HEK293 (cell line): ENCODE measurements around the gene BCL2.

Experiments
- CTCF ChIP-seq: fragments of 450-650 bp; formaldehyde crosslinking; IDR thresholded peaks from 2 replicates; pipeline ENCODE4 v1.5.1; 2016; ENCODE audit warnings: missing biosample characterization, missing genetic modification characterization
- ELK4 ChIP-seq: IDR thresholded peaks from 2 replicates; pipeline ENCODE4 v1.6.1; 2011; ENCODE audit warnings: mild to moderate bottlenecking, low read depth, low read length, borderline replicate concordance
- OSR2 ChIP-seq: fragments of 450-650 bp; formaldehyde crosslinking; IDR thresholded peaks from 2 replicates; pipeline ENCODE4 v1.5.1; 2016; ENCODE audit warnings: missing biosample characterization, missing genetic modification characterization
- SP3 ChIP-seq: fragments of 450-650 bp; formaldehyde crosslinking; IDR thresholded peaks from 2 replicates; pipeline ENCODE4 v1.5.1; 2016; ENCODE audit warnings: missing biosample characterization, missing genetic modification characterization
- ZBTB7A ChIP-seq: fragments of 450-650 bp; formaldehyde crosslinking; IDR thresholded peaks from 2 replicates; pipeline ENCODE4 v1.5.1; 2016; ENCODE audit warnings: low read depth, missing biosample characterization, missing genetic modification characterization
- ZNF221 ChIP-seq: fragments of 450-650 bp; formaldehyde crosslinking; IDR thresholded peaks from 2 replicates; pipeline ENCODE4 v1.5.1; 2017; ENCODE audit warnings: missing biosample characterization, missing genetic modification characterization, borderline replicate concordance
- ZNF274 ChIP-seq, 2 experiments: fragments of 200-500 bp in 1 of 2; fragments of 450-650 bp in 1 of 2; sonication (Bioruptor generic) in 1 of 2; formaldehyde crosslinking in 1 of 2; IDR thresholded peaks; 2 replicates each; pipeline versions ENCODE4 v1.5.1 to v1.6.1; 2014 to 2016; ENCODE audit warnings: borderline replicate concordance in 1 of 2, inconsistent platforms in 1 of 2, low read length in 1 of 2, missing biosample characterization in 1 of 2, missing genetic modification characterization in 1 of 2
- ZNF350 ChIP-seq: fragments of 450-650 bp; formaldehyde crosslinking; IDR thresholded peaks from 2 replicates; pipeline ENCODE4 v1.5.0; 2017; ENCODE audit warnings: missing biosample characterization, mild to moderate bottlenecking, missing genetic modification characterization
- ZNF398 ChIP-seq: fragments of 450-650 bp; formaldehyde crosslinking; IDR thresholded peaks from 2 replicates; pipeline ENCODE4 v1.5.1; 2017; ENCODE audit warnings: missing biosample characterization, missing genetic modification characterization
- ZNF473 ChIP-seq: fragments of 450-650 bp; formaldehyde crosslinking; IDR thresholded peaks from 2 replicates; pipeline ENCODE4 v1.5.1; 2017; ENCODE audit warnings: missing biosample characterization, missing genetic modification characterization
- ZNF596 ChIP-seq: fragments of 450-650 bp; IDR thresholded peaks from 2 replicates; pipeline ENCODE4 v1.5.0; 2018; ENCODE audit warnings: missing biosample characterization, mild to moderate bottlenecking, missing genetic modification characterization, moderate library complexity
- ZNF639 ChIP-seq: fragments of 450-650 bp; formaldehyde crosslinking; IDR thresholded peaks from 2 replicates; pipeline ENCODE4 v1.5.1; 2016; ENCODE audit warnings: missing biosample characterization, missing genetic modification characterization
- ZSCAN4 ChIP-seq: fragments of 450-650 bp; formaldehyde crosslinking; IDR thresholded peaks from 2 replicates; pipeline ENCODE4 v1.5.1; 2017; ENCODE audit warnings: missing biosample characterization, missing genetic modification characterization

- TF ChIP-seq ELK4 (no peak), CTCF (tag by site-specific recombination) (no peak), ZSCAN4 (tag by site-specific recombination) (no peak), ZNF639 (tag by site-specific recombination) (no peak), OSR2 (tag by site-specific recombination) (no peak), ZNF274 (IDR thresholded peaks at IDR 0.05; ENCODE audit: low read length) (no peak), ZNF274 (tag by site-specific recombination; IDR thresholded peaks at IDR 0.05; ENCODE audit: borderline replicate concordance) (no peak), ZNF596 (tag by site-specific recombination) (no peak), ZNF221 (no peak), ZNF398 (tag by site-specific recombination) (no peak), ZNF473 (no peak), ZBTB7A (no peak), SP3 (tag by site-specific recombination) (no peak), ZNF350 (no peak)
Measured at GRCh38 chr18:63356272-63356896, 36.8 kb upstream of the BCL2 start.
